Activated CD8-positive, alpha-beta T cell treated with anti-CD3 and anti-CD28 coated beads for 36 hours (primary cell): ENCODE data around the gene BCL2L1. TPM values are rescaled to one million over a fixed set of nuclear protein-coding genes. Genes with fewer than 3 reads are reported as not detected.
"Not testable (repeated sequence)": the region's sequence is repeated elsewhere in the genome, so short reads cannot be mapped to it uniquely, and the experiment has no call there.

Experiments used
- ATAC-seq: fragments of 200-7000 bp; cut with Tn5 transposase; one replicate; pipeline ENCODE4 v1.10.0; 2021; ENCODE audit warnings: mild to moderate bottlenecking, moderate library complexity
- CTCF ChIA-PET: fragments of 350-600 bp; sonication (Branson Sonifier 250); formaldehyde crosslinking; loops from one replicate; lab custom pipeline; 2021; ENCODE audit warnings: antibody characterized with exemption; lab: Charles Lee
- POLR2A ChIA-PET: fragments of 350-600 bp; sonication (Branson Sonifier 250); formaldehyde crosslinking; loops from one replicate; lab custom pipeline; 2021; ENCODE audit warnings: antibody characterized with exemption; lab: Charles Lee
- DNase-seq: peaks from one replicate; pipeline ENCODE4 v3.0.0-alpha.2; 2020
- H3K27ac Mint-ChIP-seq: one replicate; pipeline ENCODE4 v1.8.0; 2021; ENCODE audit warnings: mild to moderate bottlenecking, mixed read lengths
- H3K27me3 Mint-ChIP-seq: one replicate; pipeline ENCODE4 v1.8.0; 2021; ENCODE audit warnings: mixed read lengths
- H3K36me3 Mint-ChIP-seq: one replicate; pipeline ENCODE4 v1.8.0; 2021; ENCODE audit warnings: low read depth, mixed read lengths
- H3K4me1 Mint-ChIP-seq: one replicate; pipeline ENCODE4 v1.8.0; 2021; ENCODE audit warnings: low read depth, mixed read lengths
- H3K4me3 Mint-ChIP-seq: one replicate; pipeline ENCODE4 v1.8.0; 2021; ENCODE audit warnings: mild to moderate bottlenecking, moderate library complexity, mixed read lengths
- H3K9me3 Mint-ChIP-seq: one replicate; pipeline ENCODE4 v1.8.0; 2021; ENCODE audit warnings: mixed read lengths
- CTCF ChIP-seq: fragments of 200-600 bp; IDR thresholded peaks from one replicate; pipeline ENCODE4 v1.8.0; 2022; ENCODE audit warnings: antibody characterized with exemption, mild to moderate bottlenecking
- intact Hi-C: fragments of 100-400 bp; cut with micrococcal nuclease; formaldehyde crosslinking; loops from one replicate; pipeline ENCODE4 v1.10.0; 2022
- total RNA-seq, 2 experiments: library from RNA; stranded (reverse); gene quantifications; one replicate each; pipeline ENCODE4 v1.2.3, GENCODE V29; 2021

The BCL2L1 gene
- total RNA-seq, 2 experiments from 2014 or later = 182 TPM

DNA sequence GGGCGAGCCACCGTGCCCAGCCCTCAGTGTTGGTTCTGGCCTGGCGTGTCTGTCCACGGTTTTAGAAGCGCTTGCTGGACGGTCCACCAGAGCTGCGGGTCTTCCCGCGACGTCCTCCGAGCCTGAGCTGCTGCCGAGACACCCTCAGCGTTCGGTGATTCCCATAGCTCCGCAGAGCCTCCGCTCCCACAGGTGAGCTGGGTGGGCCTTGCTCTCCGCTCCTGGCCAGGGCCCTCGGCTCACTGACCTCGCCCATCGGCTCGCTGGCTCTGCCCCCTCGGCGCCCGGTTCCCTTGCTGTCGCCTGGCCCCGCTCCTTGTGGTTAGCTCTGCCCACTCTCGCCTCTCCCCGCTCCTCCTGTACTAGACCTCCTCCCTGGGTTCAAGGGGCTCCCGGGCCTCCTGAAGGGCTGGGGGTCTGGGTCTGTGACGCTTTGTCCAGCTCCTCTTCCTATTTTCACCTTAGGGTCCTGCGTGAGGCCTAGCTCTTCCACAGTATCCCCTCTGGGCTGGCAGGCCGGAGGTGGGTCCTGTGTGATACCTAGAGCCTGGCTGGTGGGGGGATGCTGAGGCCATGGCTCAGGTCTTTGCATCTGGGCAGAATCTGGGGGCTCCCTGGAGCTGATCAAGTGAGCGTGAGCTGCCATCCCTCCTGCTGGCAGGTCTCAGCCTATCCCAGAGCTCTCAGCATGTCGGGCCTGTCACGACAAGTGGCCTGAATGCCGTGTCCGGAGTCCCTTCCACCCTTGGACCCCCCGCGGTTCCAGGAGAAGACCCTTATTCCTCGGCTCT lies 89.9 kb downstream of the BCL2L1 start:
- ChIA-PET POLR2A (interaction anchor here (1.1 to 2.2 kb wide), 2 partner anchors 8 to 21 kb away, joined by 3 to 5 read pairs; no protein-coding TSS in a partner anchor), CTCF (interaction anchor here (1.0 to 6.3 kb wide), 12 partner anchors 9 to 115 kb away, joined by 3 to 110 read pairs (median 9); partner anchors contain the start of gene BCL2L1)
- no peak for TF ChIP-seq CTCF
- no peak for DNase-seq
- no peaks in the 10 kb centered on the region for H3K9me3 Mint-ChIP-seq
- no peak overlapping the region for H3K27ac Mint-ChIP-seq
- H3K27me3 Mint-ChIP-seq = no peaks in the 10 kb centered on the region
- H3K36me3 Mint-ChIP-seq = no peaks in the 10 kb centered on the region
- peaks cover 5% of the 10 kb centered on the region for H3K4me1 Mint-ChIP-seq
- intact Hi-C loops = no loop called here
- ATAC-seq = no peak
- H3K4me3 Mint-ChIP-seq = no peak overlapping the region

DNA sequence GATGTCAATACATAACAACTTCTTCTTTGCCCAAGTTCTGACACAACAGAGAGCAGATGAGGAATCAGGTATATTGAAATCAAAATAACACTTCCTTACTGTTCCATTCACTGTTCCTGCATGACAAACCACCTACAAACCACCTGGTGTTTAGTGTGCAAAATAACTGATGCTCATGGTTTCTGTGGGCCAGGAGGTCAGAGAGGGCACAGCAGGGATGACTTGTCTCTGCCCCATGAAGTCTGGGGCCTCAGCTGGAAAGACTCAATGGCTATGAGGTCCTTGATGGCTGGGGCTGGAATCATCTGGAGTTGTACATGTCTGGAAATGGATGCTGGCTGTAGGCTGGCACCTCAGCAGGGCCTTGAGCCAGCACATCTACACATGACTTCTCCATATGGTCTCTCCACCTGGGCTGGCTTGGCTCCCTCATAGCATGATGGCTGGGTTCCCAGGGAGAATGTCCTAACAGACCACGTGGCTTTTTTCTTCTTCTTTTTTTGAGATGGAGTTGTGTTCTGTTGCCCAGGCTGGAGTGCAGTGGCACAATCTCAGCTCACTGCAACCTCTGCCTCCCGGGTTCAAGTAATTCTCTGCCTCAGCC lies 92.4 kb downstream of the BCL2L1 start:
- no peaks in the 10 kb centered on the region for H3K36me3 Mint-ChIP-seq
- H3K27me3 Mint-ChIP-seq = no peaks in the 10 kb centered on the region
- ChIA-PET CTCF (interaction anchor here (0.9 to 1.8 kb wide), 5 partner anchors 17 to 94 kb away, joined by 3 to 6 read pairs (median 4); no protein-coding TSS in a partner anchor), POLR2A (no interaction called here)
- intact Hi-C loops = no loop called here
- H3K27ac Mint-ChIP-seq = no peak overlapping the region
- H3K4me1 Mint-ChIP-seq = peaks cover 5% of the 10 kb centered on the region
- DNase-seq = peak; percentile 30
- H3K4me3 Mint-ChIP-seq = no peak overlapping the region
- TF ChIP-seq CTCF = no peak
- peak; percentile 42 for ATAC-seq
- no peaks in the 10 kb centered on the region for H3K9me3 Mint-ChIP-seq

DNA sequence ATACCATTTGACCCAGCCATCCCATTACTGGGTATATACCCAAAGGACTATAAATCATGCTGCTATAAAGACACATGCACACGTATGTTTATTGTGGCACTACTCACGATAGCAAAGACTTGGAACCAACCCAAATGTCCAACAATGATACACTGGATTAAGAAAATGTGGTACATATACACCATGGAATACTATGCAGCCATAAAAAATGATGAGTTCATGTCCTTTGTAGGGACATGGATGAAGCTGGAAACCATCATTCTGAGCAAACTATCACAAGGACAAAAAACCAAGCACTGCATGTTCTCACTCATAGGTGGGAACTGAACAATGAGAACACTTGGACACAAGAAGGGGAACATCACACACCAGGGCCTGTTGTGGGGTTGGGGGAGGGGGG lies 94.6 kb downstream of the BCL2L1 start:
- ATAC-seq, H3K4me3 Mint-ChIP-seq, H3K27ac Mint-ChIP-seq, H3K36me3 Mint-ChIP-seq, H3K27me3 Mint-ChIP-seq, DNase-seq, H3K9me3 Mint-ChIP-seq, H3K4me1 Mint-ChIP-seq, CTCF ChIA-PET, POLR2A ChIA-PET, intact Hi-C loops: not testable (repeated sequence)

- H3K4me1 Mint-ChIP-seq, H3K27ac Mint-ChIP-seq, intact Hi-C loops, DNase-seq, ATAC-seq, H3K36me3 Mint-ChIP-seq, H3K27me3 Mint-ChIP-seq, H3K4me3 Mint-ChIP-seq, POLR2A ChIA-PET, H3K9me3 Mint-ChIP-seq: not testable (repeated sequence)
- CTCF ChIA-PET = interaction anchor here (4.1 kb wide), 1 partner anchor 14 kb away, joined by 19 read pairs; no protein-coding TSS in a partner anchor
Observed at GRCh38 chr20:31626534-31626933, 96.1 kb downstream of the BCL2L1 start.

DNA sequence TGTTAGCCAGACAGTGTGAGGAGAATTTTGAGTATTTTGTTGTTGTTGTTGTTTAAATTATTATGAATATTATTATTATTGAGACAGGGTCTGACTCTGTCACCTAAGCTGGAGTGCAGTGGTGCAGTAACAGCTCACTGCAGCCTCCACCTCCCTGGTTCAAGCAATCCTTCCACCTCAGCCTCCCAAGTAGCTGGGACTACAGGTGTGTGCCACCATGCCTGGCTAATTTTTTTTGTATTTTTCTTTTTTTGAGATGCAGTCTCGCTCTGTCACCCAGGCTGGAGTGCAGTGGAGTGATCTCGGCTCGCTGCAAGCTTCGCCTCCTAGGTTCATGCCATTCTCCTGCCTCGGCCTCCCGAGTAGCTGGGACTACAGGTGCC lies 99.6 kb downstream of the BCL2L1 start:
- ATAC-seq, DNase-seq, H3K9me3 Mint-ChIP-seq, H3K4me3 Mint-ChIP-seq, H3K27ac Mint-ChIP-seq, H3K27me3 Mint-ChIP-seq, CTCF ChIA-PET, H3K36me3 Mint-ChIP-seq, POLR2A ChIA-PET, intact Hi-C loops, H3K4me1 Mint-ChIP-seq: not testable (repeated sequence)

- ATAC-seq = no peak
- Mint-ChIP-seq H3K27me3 (no peaks in the 10 kb centered on the region), H3K4me1 (peaks cover 3% of the 10 kb centered on the region), H3K27ac (no peak overlapping the region), H3K9me3 (no peaks in the 10 kb centered on the region), H3K4me3 (no peak overlapping the region), H3K36me3 (no peaks in the 10 kb centered on the region)
- ChIA-PET POLR2A (no interaction called here), CTCF (interaction anchor here (1.1 to 1.6 kb wide), 2 partner anchors 8 to 13 kb away, joined by 3 to 7 read pairs; no protein-coding TSS in a partner anchor)
- no peak for TF ChIP-seq CTCF
- no peak for DNase-seq
- intact Hi-C loops = no loop called here
Observed at GRCh38 chr20:31620246-31620645, 102.4 kb downstream of the BCL2L1 start.
